Panc1 (cell line): Measurements from ENCODE around the gene ANKRD53. TPM values are rescaled to one million over a fixed set of nuclear protein-coding genes. Genes with fewer than 3 reads are reported as not detected.

ENCODE experiments used
- ATAC-seq: fragments of 200-7000 bp; cut with Tn5 transposase; 2 replicates; pipeline ENCODE4 v1.9.1; 2020; ENCODE audit warnings: mild to moderate bottlenecking, moderate library complexity
- Bru-seq: library from RNA; stranded (reverse); fragments of 400-500 nt; gene quantifications from one replicate; lab custom pipeline; 2021; lab: Mats Ljungman, UMichigan
- BruChase-seq, 2 experiments: library from RNA; stranded (reverse); fragments of 400-500 nt; gene quantifications; one replicate each; lab custom pipeline; 2021; lab: Mats Ljungman, UMichigan
- BruUV-seq: library from RNA; stranded (reverse); fragments of 400-500 nt; replicated peaks from 2 replicates; lab custom pipeline; 2021; lab: Mats Ljungman, UMichigan
- CTCF ChIA-PET: fragments of 300-600 bp; sonication (Branson Sonifier 250); formaldehyde crosslinking; loops from one replicate; lab custom pipeline; 2022; ENCODE audit warnings: antibody characterized with exemption; lab: Charles Lee
- POLR2A ChIA-PET: fragments of 300-600 bp; sonication (Branson Sonifier 250); formaldehyde crosslinking; loops from one replicate; lab custom pipeline; 2022; ENCODE audit warnings: antibody characterized with exemption; lab: Charles Lee
- DNase-seq: peaks from one replicate; pipeline ENCODE4 v3.0.0-alpha.2; 2010; ENCODE audit warnings: low read depth, low spot score
- H3K27ac ChIP-seq: 2 replicates; pipeline ENCODE4 v1.5.1; 2011; ENCODE audit warnings: mild to moderate bottlenecking, low read length, inconsistent platforms
- H3K27me3 ChIP-seq: fragments of 200-500 bp; sonication (Bioruptor generic); 2 replicates; pipeline ENCODE4 v1.6.0; 2014; ENCODE audit warnings: low read length, inconsistent platforms; ENCODE audit not compliant: control insufficient read depth, insufficient read depth
- H3K36me3 ChIP-seq: fragments of 200-500 bp; sonication (Bioruptor generic); 2 replicates; pipeline ENCODE4 v1.5.1; 2014; ENCODE audit warnings: inconsistent platforms, mild to moderate bottlenecking, low read length, moderate library complexity; ENCODE audit not compliant: control insufficient read depth, insufficient read depth
- H3K4me1 ChIP-seq: 2 replicates; pipeline ENCODE4 v1.5.1; 2011; ENCODE audit warnings: inconsistent platforms, mild to moderate bottlenecking, low read length, moderate library complexity; ENCODE audit not compliant: control insufficient read depth, insufficient read depth
- H3K4me3 ChIP-seq, 2 experiments: 2 replicates each; pipeline ENCODE4 v1.5.1; 2011 to 2012; ENCODE audit warnings: low read depth in 2 of 2, low read length in 2 of 2, mild to moderate bottlenecking in 2 of 2, inconsistent platforms in 1 of 2, moderate library complexity in 1 of 2
- H3K9me3 ChIP-seq: fragments of 200-500 bp; sonication (Bioruptor generic); 2 replicates; pipeline ENCODE4 v1.5.1; 2014; ENCODE audit warnings: low read depth, mild to moderate bottlenecking, inconsistent platforms, low read length, moderate library complexity; ENCODE audit not compliant: control insufficient read depth, insufficient read depth
- CTCF ChIP-seq: fragments of 450-650 bp; IDR thresholded peaks from 2 replicates; pipeline ENCODE4 v1.5.1; 2017; ENCODE audit warnings: mild to moderate bottlenecking
- POLR2AphosphoS5 ChIP-seq: IDR thresholded peaks from 2 replicates; pipeline ENCODE4 v1.6.1; 2012; ENCODE audit warnings: mild to moderate bottlenecking, low read depth, low read length, moderate library complexity
- REST ChIP-seq, 2 experiments: IDR thresholded peaks; 2 replicates each; pipeline ENCODE4 v1.6.1; 2011 to 2012; ENCODE audit warnings: low read depth in 2 of 2, control low read depth in 1 of 2, low read length in 1 of 2, mild to moderate bottlenecking in 1 of 2, moderate library complexity in 1 of 2; ENCODE audit not compliant: insufficient read depth in 1 of 2
- SIN3A ChIP-seq: IDR thresholded peaks from 2 replicates; pipeline ENCODE4 v1.6.1; 2012; ENCODE audit warnings: low read depth, mild to moderate bottlenecking, low read length, moderate library complexity, borderline replicate concordance; ENCODE audit not compliant: insufficient read depth
- TCF7L2 ChIP-seq: IDR thresholded peaks from 2 replicates; pipeline ENCODE4 v1.6.1; 2011; ENCODE audit warnings: mild to moderate bottlenecking, low read depth, low read length, inconsistent platforms
- in situ Hi-C: cut with HindIII; loops from 2 replicates; pipeline ENCODE4 v1.10.0; 2016; ENCODE audit warnings: low sequenced_read_pairs, low pct_unique_long_range_greater_than_20kb
- intact Hi-C: fragments of 100-400 bp; cut with micrococcal nuclease; formaldehyde crosslinking; loops from one replicate; pipeline ENCODE4 v1.10.0; 2022; ENCODE audit not compliant: unreplicated experiment
- long read RNA-seq: library from polyadenylated mRNA; unstranded; transcript quantifications from one replicate; pipeline ENCODE4 v2.0.0, GENCODE V29; 2021; ENCODE audit not compliant: unreplicated experiment
- polyA plus RNA-seq: library from polyadenylated mRNA; unstranded; fragments of >200 nt; gene quantifications from one replicate; pipeline ENCODE4 v1.2.1, GENCODE V29; 2012; ENCODE audit warnings: missing spikeins; ENCODE audit not compliant: insufficient read length
- total RNA-seq: library from RNA; stranded (reverse); gene quantifications from one replicate; pipeline ENCODE4 v1.2.1, GENCODE V29; 2021; ENCODE audit not compliant: unreplicated experiment

The ANKRD53 gene
- not detected for total RNA-seq
- polyA plus RNA-seq = 0.13 TPM
- percentile 14 among the genes with signal in this experiment for Bru-seq, nascent RNA
- not detected for BruChase-seq, experiment 1, labeled RNA remaining after a 2-hour chase
- not detected for BruChase-seq, experiment 2, labeled RNA remaining after a 6-hour chase
- long read RNA-seq, partial matches to known transcripts = 0 of 1 reads
- long read RNA-seq, other reads (novel, unspliced or antisense) = 1 of 1 reads

GRCh38 chr2:70978341-70979179, at the start of gene ANKRD53:
ANKRD53 (plus strand) TSS chr2:70978630; CDS start chr2:70978646, 16 bp downstream.
- BruUV-seq = no TSS peak
- ATAC-seq (peak; percentile 62), DNase-seq (no peak)
- ChIA-PET CTCF (interaction anchor here (0.7 to 1.2 kb wide), 2 partner anchors 30 to 84 kb away, joined by 3 to 4 read pairs; no protein-coding TSS in a partner anchor), POLR2A (no interaction called here)
- H3K27me3 ChIP-seq = peaks cover 5% of the 10 kb centered on the region; the same call in 1 of the 2 replicates
- TF ChIP-seq REST (IDR thresholded peaks at IDR 0.05; ENCODE audit: insufficient read depth in 1 of 2, low read depth in 2 of 2, low read length in 1 of 2) (no peak), CTCF (no peak), TCF7L2 (no peak), POLR2AphosphoS5 (no peak)
- in situ Hi-C loops (no loop called here), intact Hi-C loops (no loop called here)
- no peak within 1 kb of the TSS for H3K27ac ChIP-seq
- H3K36me3 ChIP-seq = no peaks in the 10 kb centered on the region
- peak within 1 kb of the TSS; percentile 26 to 47 for H3K4me3 ChIP-seq
- H3K4me1 ChIP-seq = peaks cover 5% of the 10 kb centered on the region
- no peaks in the 10 kb centered on the region for H3K9me3 ChIP-seq

GRCh38 chr2:70930371-70931329, 47.8 kb upstream of the ANKRD53 start:
- CTCF ChIA-PET = no interaction called here
- TF ChIP-seq CTCF (no peak), SIN3A (no peak), TCF7L2 (no peak), REST (IDR thresholded peaks at IDR 0.05; ENCODE audit: insufficient read depth in 1 of 2, low read depth in 2 of 2, low read length in 1 of 2) (no peak), POLR2AphosphoS5 (no peak)
- DNase-seq (no peak), ATAC-seq (no peak)
- Histone ChIP-seq H3K4me1 (no peaks in the 10 kb centered on the region), H3K27me3 (no peaks in the 10 kb centered on the region), H3K27ac (no peak overlapping the region), H3K9me3 (no peaks in the 10 kb centered on the region), H3K4me3 (no peak overlapping the region), H3K36me3 (no peaks in the 10 kb centered on the region)
- POLR2A ChIA-PET = no interaction called here
- in situ Hi-C loops (no loop called here), intact Hi-C loops (no loop called here)
- no TSS peak for BruUV-seq
